Body of pancreas (tissue), 4 donors: ENCODE results near the gene LEMD3. TPM values are rescaled to one million over a fixed set of nuclear protein-coding genes. Genes with fewer than 3 reads are reported as not detected.

Experiments
- ATAC-seq: fragments of 150-250 bp; one replicate; pipeline ENCODE4 v1.9.1; 2016
- DNase-seq, 4 donors: peaks; one replicate each; pipeline ENCODE4 v3.0.0-alpha.2; 2019
- H3K27ac ChIP-seq, 4 donors: fragments of 200-600 bp; sonication (generic); 1 replicate in 3 of 4; 2 replicates in 1 of 4; pipeline versions ENCODE4 v1.5.1 to v1.6.1; 2016 to 2019; ENCODE audit warnings: mild to moderate bottlenecking in 1 of 4, mixed read lengths in 1 of 4, moderate library complexity in 1 of 4
- H3K27me3 ChIP-seq, 2 donors: fragments of 200-600 bp; sonication (generic); one replicate each; pipeline ENCODE4 v1.6.0; 2016; ENCODE audit warnings: mild to moderate bottlenecking in 1 of 2
- H3K36me3 ChIP-seq, 2 donors: fragments of 200-600 bp; sonication (generic); replicated peaks in 1 of 2; 2 replicates each; pipeline ENCODE4 v1.5.1; 2016; ENCODE audit warnings: low read depth in 2 of 2; ENCODE audit not compliant: insufficient read depth in 1 of 2
- H3K4me1 ChIP-seq: fragments of 200-600 bp; sonication (generic); one replicate; pipeline ENCODE4 v1.6.0; 2016
- H3K4me3 ChIP-seq, 2 donors: fragments of 200-600 bp; sonication (generic); 1 replicate in 1 of 2; 2 replicates in 1 of 2; pipeline ENCODE4 v1.5.1; 2016 to 2019
- H3K9me3 ChIP-seq, 3 donors: fragments of 200-600 bp; sonication (generic); 1 replicate in 2 of 3; 2 replicates in 1 of 3; pipeline ENCODE4 v1.5.1; 2016
- CTCF ChIP-seq, 7 experiments: fragments of 450-650 bp in 4 of 7; fragments of 200-600 bp in 3 of 7; sonication (generic) in 3 of 7; IDR thresholded peaks; one replicate each; pipeline ENCODE4 v1.5.1; 2016 to 2019; ENCODE audit warnings: antibody characterized with exemption in 7 of 7
- POLR2A ChIP-seq, 3 donors: fragments of 450-650 bp; IDR thresholded peaks; one replicate each; pipeline ENCODE4 v1.6.1; 2016; ENCODE audit warnings: antibody characterized with exemption in 3 of 3, mild to moderate bottlenecking in 2 of 3
- WGBS, 2 donors: methylation state at CpG; one replicate each; pipeline ENCODE4 v1.1.5; 2017; 5-methylcytosine and 5-hydroxymethylcytosine counted together
- intact Hi-C: fragments of 100-400 bp; cut with DNase I; formaldehyde crosslinking; loops from one replicate; pipeline ENCODE4 v1.15.1; 2023
- total RNA-seq, 2 donors: library from RNA; depleted of rRNA; stranded (reverse); fragments of >200 nt; gene quantifications; one replicate each; pipeline ENCODE4 v1.1.0, GENCODE V29; 2016

LEMD3 gene
- total RNA-seq, 2 donors from 2014 or later: 19.5 to 28.3 TPM

GRCh38 chr12:65203376-65203775 lies 34.0 kb downstream of the LEMD3 start:
- Histone ChIP-seq H3K27me3 (no peaks in the 10 kb centered on the region), H3K27ac (no peak overlapping the region), H3K36me3 (no peaks in the 10 kb centered on the region), H3K9me3 (no peaks in the 10 kb centered on the region), H3K4me1 (peaks cover 13% of the 10 kb centered on the region), H3K4me3 (no peak overlapping the region)
- no peak for ATAC-seq
- TF ChIP-seq CTCF (IDR thresholded peaks at IDR 0.05) (no peak), POLR2A (IDR thresholded peaks at IDR 0.05) (no peak)
- intact Hi-C loops: no loop called here
- DNase-seq: no peak

- H3K9me3 ChIP-seq: no peaks in the 10 kb centered on the region
- no peak overlapping the region for H3K27ac ChIP-seq
- intact Hi-C loops: no loop called here
- no peaks in the 10 kb centered on the region for H3K36me3 ChIP-seq
- no peak for TF ChIP-seq CTCF (IDR thresholded peaks at IDR 0.05)
- TF ChIP-seq POLR2A (IDR thresholded peaks at IDR 0.05): no peak
- 86 to 87% methylated on average over 2 of the region's 2 CpGs for WGBS, 2 donors
- ATAC-seq: no peak
- peaks cover 26% of the 10 kb centered on the region for H3K4me1 ChIP-seq
- no peaks in the 10 kb centered on the region for H3K27me3 ChIP-seq
- no peak for DNase-seq
- no peak overlapping the region for H3K4me3 ChIP-seq
Observed at GRCh38 chr12:65204886-65205525, 35.6 kb downstream of the LEMD3 start.

- Histone ChIP-seq H3K4me1 (peaks cover 26% of the 10 kb centered on the region), H3K9me3 (no peaks in the 10 kb centered on the region), H3K27ac (no peak overlapping the region), H3K27me3 (no peaks in the 10 kb centered on the region), H3K4me3 (no peak overlapping the region), H3K36me3 (no peaks in the 10 kb centered on the region)
- intact Hi-C loops: no loop called here
- TF ChIP-seq CTCF (IDR thresholded peaks at IDR 0.05): no peak
- TF ChIP-seq POLR2A (IDR thresholded peaks at IDR 0.05): no peak
- DNase-seq (no peak), ATAC-seq (no peak)
Observed at GRCh38 chr12:65205886-65206285, 36.5 kb downstream of the LEMD3 start.

- no peaks in the 10 kb centered on the region for H3K27me3 ChIP-seq
Observed at GRCh38 chr12:65208125-65208524, 38.7 kb downstream of the LEMD3 start.

More at GRCh38 chr12:65208125-65208524, 38.7 kb downstream of the LEMD3 start:
- WGBS, 2 donors: 72 to 78% methylated on average over 2 of the region's 2 CpGs
- intact Hi-C loops: no loop called here
- Histone ChIP-seq H3K9me3 (no peaks in the 10 kb centered on the region), H3K4me1 (peaks cover 26% of the 10 kb centered on the region), H3K36me3 (no peaks in the 10 kb centered on the region), H3K27ac (no peak overlapping the region), H3K4me3 (no peak overlapping the region)
- ATAC-seq: no peak
- TF ChIP-seq POLR2A (IDR thresholded peaks at IDR 0.05) (no peak), CTCF (IDR thresholded peaks at IDR 0.05) (no peak)
- DNase-seq: no peak
